ENCODE measurements around the gene RLN3. TPM values are rescaled to one million over a fixed set of nuclear protein-coding genes. Genes with fewer than 3 reads are reported as not detected.
A peak's percentile ranks its signal among the peaks of the same experiment; 100 is the strongest.

RLN3 gene
- total RNA-seq, 4 donors from 2014 or later: not detected

GRCh38 chr19:14062558-14062855 is 34.6 kb downstream of the RLN3 start:
- ATAC-seq (ENCODE audit: low FRiP score) (no peak), DNase-seq (ENCODE audit: low spot score) (no peak)
- TF ChIP-seq CTCF (IDR thresholded peaks at IDR 0.05): no peak

GRCh38 chr19:14063105-14063504 is 35.2 kb downstream of the RLN3 start:
- DNase-seq (ENCODE audit: low spot score) (no peak), ATAC-seq (ENCODE audit: low FRiP score) (no peak)
- no peak for TF ChIP-seq CTCF (IDR thresholded peaks at IDR 0.05)

GRCh38 chr19:14066134-14066533 is 38.2 kb downstream of the RLN3 start:
- ATAC-seq (ENCODE audit: low FRiP score) (no peak), DNase-seq (ENCODE audit: low spot score) (no peak)
- TF ChIP-seq CTCF (IDR thresholded peaks at IDR 0.05): no peak

GRCh38 chr19:14070268-14071050 is 42.5 kb downstream of the RLN3 start:
- no peak for DNase-seq (ENCODE audit: low spot score)
- TF ChIP-seq CTCF (IDR thresholded peaks at IDR 0.05): no peak
- no peak for ATAC-seq (ENCODE audit: low FRiP score)

GRCh38 chr19:14072535-14073260 is 44.8 kb downstream of the RLN3 start, which contains the start of gene MISP3:
Gene MISP3, plus strand, starts transcription at chr19:14072786. Its CDS starts 524 bp downstream, at chr19:14073310.
- no peak for DNase-seq (ENCODE audit: low spot score)
- TF ChIP-seq CTCF (IDR thresholded peaks at IDR 0.05): no peak
- ATAC-seq (ENCODE audit: low FRiP score): peak; percentile 24

- ATAC-seq (ENCODE audit: low FRiP score) (peak; percentile 58), DNase-seq (ENCODE audit: low spot score) (no peak)
Observed at GRCh38 chr19:14073261-14073924, 45.4 kb downstream of the RLN3 start.

More at GRCh38 chr19:14073261-14073924, 45.4 kb downstream of the RLN3 start:
- TF ChIP-seq CTCF (IDR thresholded peaks at IDR 0.05): peak in 1 of 3 donors; percentile 36

Measured in omental fat pad (tissue), 4 donors.